ENCODE results near the gene FBXL4.

GRCh38 chr6:98949589-98949988, 1.8 kb upstream of the FBXL4 start:
- TF ChIP-seq CTCF (conservative IDR thresholded peaks at IDR 0.05 in 1 of 2, IDR thresholded peaks at IDR 0.05 in 1 of 2; ENCODE audit: extremely low read depth in 1 of 2, insufficient read depth in 1 of 2, low read depth in 1 of 2, low read length in 2 of 2) (no peak), EZH2 (IDR thresholded peaks at IDR 0.05; ENCODE audit: borderline replicate concordance, low read length) (no peak)

All from mammary epithelial cell (primary cell).